ENCODE data around the gene IPCEF1.

- TF ChIP-seq CTCF (IDR thresholded peaks at IDR 0.05; ENCODE audit: low read depth, low read length, missing input control) (no peak), TAF1 (conservative IDR thresholded peaks at IDR 0.05) (no peak), ATF3 (IDR thresholded peaks at IDR 0.05) (no peak), GABPA (IDR thresholded peaks at IDR 0.05 in 1 of 2, conservative IDR thresholded peaks at IDR 0.05 in 1 of 2) (no peak), RAD21 (IDR thresholded peaks at IDR 0.05) (no peak), REST (IDR thresholded peaks at IDR 0.05) (no peak), EGR1 (IDR thresholded peaks at IDR 0.05; ENCODE audit: low read depth in 2 of 2) (no peak), MAX (IDR thresholded peaks at IDR 0.05) (no peak), RXRA (IDR thresholded peaks at IDR 0.05) (no peak), HNF4G (IDR thresholded peaks at IDR 0.05) (no peak), ZBTB33 (IDR thresholded peaks at IDR 0.05) (no peak)
These were observed 3.9 kb upstream of the IPCEF1 start for GRCh38 chr6:154360476-154360875.

Data from liver (tissue), 3 donors.